ENCODE data around the gene EIF3D.
A peak's percentile ranks its signal among the peaks of the same experiment; 100 is the strongest.

EIF3D gene

GRCh38 chr22:36465232-36466021, 63.5 kb downstream of the EIF3D start:
- TF ChIP-seq ZFX (IDR thresholded peaks at IDR 0.05): no peak
- no peak for TF ChIP-seq CTCF (conservative IDR thresholded peaks at IDR 0.05)
- peak overlapping the region; percentile 70 for H3K27ac ChIP-seq

GRCh38 chr22:36464715-36465231, 64.2 kb downstream of the EIF3D start:
- H3K27ac ChIP-seq: peak overlapping the region; percentile 70
- TF ChIP-seq ZFX (IDR thresholded peaks at IDR 0.05): no peak
- no peak for TF ChIP-seq CTCF (conservative IDR thresholded peaks at IDR 0.05)

GRCh38 chr22:36463783-36464184, 65.2 kb downstream of the EIF3D start:
- 0 out of 2 replicates have a peak overlapping the region, but pooled peaks have one; percentile 2 for H3K27ac ChIP-seq
- TF ChIP-seq ZFX (IDR thresholded peaks at IDR 0.05): no peak
- TF ChIP-seq CTCF (conservative IDR thresholded peaks at IDR 0.05): no peak

GRCh38 chr22:36461665-36462649, 67.0 kb downstream of the EIF3D start:
- H3K27ac ChIP-seq: no peak overlapping the region
- TF ChIP-seq CTCF (conservative IDR thresholded peaks at IDR 0.05) (no peak), ZFX (IDR thresholded peaks at IDR 0.05) (no peak)
